GM23338 (cell line): ENCODE results near the gene BPIFB2. TPM values are rescaled to one million over a fixed set of nuclear protein-coding genes. Genes with fewer than 3 reads are reported as not detected.

Source experiments
- ATAC-seq: fragments of 200-7000 bp; cut with Tn5 transposase; 3 replicates; pipeline ENCODE4 v1.9.1; 2020
- DNase-seq: peaks from one replicate; pipeline ENCODE4 v3.0.0-alpha.2; 2015; ENCODE audit warnings: low spot score
- H2AFZ ChIP-seq: fragments of 200-600 bp; sonication (generic); 2 replicates; pipeline ENCODE4 v1.8.0; 2016; ENCODE audit warnings: antibody characterized with exemption, mild to moderate bottlenecking, moderate library complexity
- H3F3A ChIP-seq: fragments of 200-600 bp; sonication (generic); replicated peaks from 2 replicates; pipeline ENCODE4 v1.8.0; 2017; ENCODE audit warnings: antibody characterized with exemption, mixed run types, low read depth
- H3K27ac ChIP-seq: fragments of 200-600 bp; sonication (generic); 2 replicates; pipeline ENCODE4 v1.6.1; 2016; ENCODE audit warnings: low read depth
- H3K27me3 ChIP-seq: fragments of 200-600 bp; sonication (generic); 2 replicates; pipeline ENCODE4 v1.8.0; 2016; ENCODE audit warnings: mild to moderate bottlenecking, mixed run types, moderate library complexity; ENCODE audit not compliant: insufficient read depth
- H3K36me3 ChIP-seq: fragments of 200-600 bp; sonication (generic); 2 replicates; pipeline ENCODE4 v1.8.0; 2016; ENCODE audit warnings: mild to moderate bottlenecking; ENCODE audit not compliant: insufficient read depth
- H3K4me1 ChIP-seq: fragments of 200-600 bp; sonication (generic); 2 replicates; pipeline ENCODE4 v1.8.0; 2016; ENCODE audit warnings: mild to moderate bottlenecking, moderate library complexity; ENCODE audit not compliant: insufficient read depth
- H3K4me2 ChIP-seq: fragments of 200-600 bp; sonication (generic); 2 replicates; pipeline ENCODE4 v1.7.1; 2017; ENCODE audit warnings: mixed run types
- H3K4me3 ChIP-seq: fragments of 200-600 bp; sonication (generic); 2 replicates; pipeline ENCODE4 v1.6.1; 2016; ENCODE audit warnings: mixed run types
- H3K79me2 ChIP-seq: fragments of 200-600 bp; sonication (generic); replicated peaks from 2 replicates; pipeline ENCODE4 v1.8.0; 2017; ENCODE audit warnings: mild to moderate bottlenecking; ENCODE audit not compliant: insufficient read depth
- H3K9me2 ChIP-seq: fragments of 200-600 bp; sonication (generic); 2 replicates; pipeline ENCODE4 v1.8.0; 2017; ENCODE audit not compliant: insufficient read depth
- H4K20me1 ChIP-seq: fragments of 200-600 bp; sonication (generic); replicated peaks from 2 replicates; pipeline ENCODE4 v1.8.0; 2017; ENCODE audit warnings: mild to moderate bottlenecking; ENCODE audit not compliant: insufficient read depth
- H3K27ac Mint-ChIP-seq: 2 replicates; pipeline ENCODE4 v1.8.0; 2020; ENCODE audit warnings: inconsistent platforms, mild to moderate bottlenecking, moderate library complexity, mixed read lengths
- H3K27me3 Mint-ChIP-seq: 3 replicates; pipeline ENCODE4 v1.8.0; 2022; ENCODE audit warnings: low read depth, mild to moderate bottlenecking, moderate library complexity, mixed read lengths, inconsistent platforms; ENCODE audit not compliant: insufficient read depth, poor library complexity
- H3K36me3 Mint-ChIP-seq: 3 replicates; pipeline ENCODE4 v1.8.0; 2021; ENCODE audit warnings: low read depth, mild to moderate bottlenecking, inconsistent platforms, moderate library complexity, mixed read lengths
- H3K4me1 Mint-ChIP-seq: 3 replicates; pipeline ENCODE4 v1.8.0; 2020; ENCODE audit warnings: mild to moderate bottlenecking, inconsistent platforms, mixed read lengths
- H3K4me3 Mint-ChIP-seq: 3 replicates; pipeline ENCODE4 v1.8.0; 2021; ENCODE audit warnings: moderate library complexity, mild to moderate bottlenecking, inconsistent platforms, mixed read lengths
- H3K9me3 Mint-ChIP-seq: 3 replicates; pipeline ENCODE4 v1.8.0; 2020; ENCODE audit warnings: moderate library complexity, mild to moderate bottlenecking, inconsistent platforms, mixed read lengths
- EZH2 ChIP-seq: fragments of 200-600 bp; sonication (generic); IDR thresholded peaks from one replicate; pipeline ENCODE4 v1.8.0; 2017; ENCODE audit warnings: antibody characterized with exemption, mild to moderate bottlenecking, low read depth; ENCODE audit not compliant: unreplicated experiment
- JUNB ChIP-seq: IDR thresholded peaks from one replicate; pipeline ENCODE4 v1.6.1; 2016; ENCODE audit warnings: antibody characterized with exemption; ENCODE audit not compliant: unreplicated experiment
- NANOG ChIP-seq: IDR thresholded peaks from 2 replicates; pipeline ENCODE4 v1.6.1; 2016; ENCODE audit warnings: antibody characterized with exemption, borderline replicate concordance
- POLR2AphosphoS5 ChIP-seq: IDR thresholded peaks from 2 replicates; pipeline ENCODE4 v1.6.1; 2016; ENCODE audit warnings: antibody characterized with exemption, low read depth
- REST ChIP-seq: IDR thresholded peaks from one replicate; pipeline ENCODE4 v1.6.1; 2018; ENCODE audit warnings: antibody characterized with exemption; ENCODE audit not compliant: unreplicated experiment
- ZNF114 ChIP-seq: fragments of 250-450 bp; sonication (Bioruptor Pico); IDR thresholded peaks from 2 replicates; pipeline ENCODE4 v1.5.0; 2020; ENCODE audit warnings: mild to moderate bottlenecking, moderate library complexity
- ZNF331 ChIP-seq: fragments of 250-450 bp; sonication (Bioruptor Pico); IDR thresholded peaks from 2 replicates; pipeline ENCODE4 v1.5.0; 2020; ENCODE audit warnings: low read depth, mild to moderate bottlenecking, moderate library complexity
- ZNF462 ChIP-seq: fragments of 250-450 bp; sonication (Bioruptor Pico); IDR thresholded peaks from 2 replicates; pipeline ENCODE4 v1.5.0; 2020; ENCODE audit warnings: mild to moderate bottlenecking, moderate library complexity
- polyA plus RNA-seq: library from polyadenylated mRNA; unstranded; fragments of >200 nt; fragmentation: Nextera tagmentation; extraction: Ambion mirVana; gene quantifications from 2 replicates; pipeline ENCODE4 v1.2.1, GENCODE V29; 2016
- total RNA-seq: library from RNA; depleted of rRNA; stranded (reverse); fragments of >200 nt; shearing (Covaris generic); gene quantifications from 2 replicates; pipeline ENCODE4 v1.2.3, GENCODE V29; 2014

Gene BPIFB2
- total and polyA plus RNA-seq, 2 experiments from 2014 or later = not detected

GRCh38 chr20:33017542-33017941 lies 10.0 kb downstream of the BPIFB2 start (continued):
- TF ChIP-seq REST (no peak), NANOG (no peak), JUNB (no peak), ZNF331 (CRISPR knock-in tag) (no peak), EZH2 (no peak)

- no peaks in the 10 kb centered on the region for H3K79me2 ChIP-seq
- H4K20me1 ChIP-seq = no peaks in the 10 kb centered on the region
- TF ChIP-seq POLR2AphosphoS5 (no peak), ZNF114 (no peak), ZNF462 (CRISPR knock-in tag) (no peak), JUNB (no peak), NANOG (no peak)
- Mint-ChIP-seq H3K9me3 (no peaks in the 10 kb centered on the region), H3K4me1 (peaks cover 12% of the 10 kb centered on the region), H3K27ac (no peak overlapping the region), H3K4me3 (no peak overlapping the region), H3K27me3 (peaks cover 14% of the 10 kb centered on the region), H3K36me3 (no peaks in the 10 kb centered on the region)
- no peak overlapping the region for H3K4me2 ChIP-seq
- H3K9me2 ChIP-seq = no peaks in the 10 kb centered on the region
- H3K36me3 ChIP-seq = no peaks in the 10 kb centered on the region
- no peaks in the 10 kb centered on the region for H3K4me1 ChIP-seq
- ATAC-seq = no peak
- H3F3A ChIP-seq = no peaks in the 10 kb centered on the region
- H2AFZ ChIP-seq = no peak overlapping the region; the same call in 1 of the 2 replicates
- H3K27me3 ChIP-seq = no peaks in the 10 kb centered on the region
- no peak overlapping the region for H3K4me3 ChIP-seq
- no peak for DNase-seq
- no peak overlapping the region for H3K27ac ChIP-seq
Observed at GRCh38 chr20:33018169-33018931, 10.8 kb downstream of the BPIFB2 start.
